Measurements from ENCODE around the gene KDM4C. TPM values are rescaled to one million over a fixed set of nuclear protein-coding genes. Genes with fewer than 3 reads are reported as not detected.

The KDM4C gene
- polyA plus RNA-seq, 1 experiment = 12.1 TPM

DNA sequence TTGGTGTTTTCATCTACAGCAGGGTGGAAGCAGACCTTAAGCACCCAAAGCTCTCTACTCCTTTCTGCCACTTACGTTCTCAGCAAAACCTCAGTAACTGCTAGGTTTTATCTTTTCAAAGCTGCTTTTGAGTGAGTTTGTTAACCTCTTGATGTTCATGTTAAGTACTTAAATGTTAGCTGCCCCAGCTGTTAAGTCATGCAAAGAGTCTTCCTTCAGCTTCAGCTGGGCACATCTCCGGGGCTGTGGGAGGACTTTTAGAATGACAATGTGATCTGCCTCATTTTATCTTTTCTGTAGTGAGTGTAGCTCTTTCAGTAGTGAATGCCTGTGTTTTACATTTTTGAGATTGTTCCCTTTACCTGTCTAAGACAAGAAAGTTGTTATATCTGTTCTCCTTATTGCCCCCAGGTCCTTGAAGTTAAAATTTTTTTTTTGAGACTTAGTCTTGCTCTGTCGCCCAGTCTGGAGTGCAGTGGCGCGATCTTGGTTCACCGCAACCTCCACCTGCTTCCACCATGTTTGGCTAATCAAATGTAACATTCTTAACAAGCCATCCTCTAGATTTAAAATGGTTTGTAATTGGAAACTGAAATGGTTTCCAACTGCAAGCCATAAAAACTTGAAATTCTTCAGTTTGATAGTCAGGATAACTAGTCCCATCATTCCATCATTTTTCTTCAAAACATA lies 19.6 kb downstream of the KDM4C start:
- CTCF ChIA-PET = no interaction called here

DNA sequence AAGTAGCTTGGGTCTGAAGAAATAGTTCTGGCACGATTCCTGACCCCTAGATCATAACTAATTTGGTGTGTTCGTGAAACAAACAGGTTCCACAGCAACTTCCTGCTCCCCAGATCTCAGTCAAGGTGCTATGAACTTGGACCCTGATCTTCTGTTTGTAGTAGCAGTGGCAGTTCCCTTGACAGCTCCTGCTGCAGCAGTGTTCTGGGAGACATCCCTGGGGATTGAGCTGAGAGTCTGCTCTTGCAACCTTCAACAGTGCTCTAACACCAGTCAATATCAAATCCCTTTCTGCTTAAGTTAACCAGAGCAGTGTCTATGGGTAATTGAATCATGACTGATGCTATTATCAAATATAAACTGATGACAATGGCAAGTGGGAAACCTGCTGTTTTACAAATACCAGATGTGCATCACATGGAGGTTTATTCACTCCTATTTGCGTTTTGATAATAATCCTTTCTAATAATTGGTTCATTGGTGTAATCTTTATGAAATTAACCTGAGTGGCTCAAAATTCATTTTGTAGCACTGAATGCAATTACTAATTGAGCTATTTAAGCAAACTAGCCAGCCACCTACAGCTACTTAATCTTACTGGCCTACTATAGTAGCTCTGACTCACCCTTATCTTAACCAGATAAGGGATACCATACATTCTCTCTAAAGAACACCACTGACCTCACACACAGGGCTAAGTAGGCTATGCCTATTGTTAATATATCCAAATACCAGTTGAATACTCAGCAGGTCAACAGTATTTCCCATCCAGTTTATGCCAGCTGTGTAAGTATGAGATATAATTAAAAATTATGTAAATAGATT lies 21.9 kb downstream of the KDM4C start:
- POLR2A ChIA-PET = no interaction called here
- no peak for DNase-seq (ENCODE audit: low read depth, low spot score)
- TF ChIP-seq, protein P1, sequence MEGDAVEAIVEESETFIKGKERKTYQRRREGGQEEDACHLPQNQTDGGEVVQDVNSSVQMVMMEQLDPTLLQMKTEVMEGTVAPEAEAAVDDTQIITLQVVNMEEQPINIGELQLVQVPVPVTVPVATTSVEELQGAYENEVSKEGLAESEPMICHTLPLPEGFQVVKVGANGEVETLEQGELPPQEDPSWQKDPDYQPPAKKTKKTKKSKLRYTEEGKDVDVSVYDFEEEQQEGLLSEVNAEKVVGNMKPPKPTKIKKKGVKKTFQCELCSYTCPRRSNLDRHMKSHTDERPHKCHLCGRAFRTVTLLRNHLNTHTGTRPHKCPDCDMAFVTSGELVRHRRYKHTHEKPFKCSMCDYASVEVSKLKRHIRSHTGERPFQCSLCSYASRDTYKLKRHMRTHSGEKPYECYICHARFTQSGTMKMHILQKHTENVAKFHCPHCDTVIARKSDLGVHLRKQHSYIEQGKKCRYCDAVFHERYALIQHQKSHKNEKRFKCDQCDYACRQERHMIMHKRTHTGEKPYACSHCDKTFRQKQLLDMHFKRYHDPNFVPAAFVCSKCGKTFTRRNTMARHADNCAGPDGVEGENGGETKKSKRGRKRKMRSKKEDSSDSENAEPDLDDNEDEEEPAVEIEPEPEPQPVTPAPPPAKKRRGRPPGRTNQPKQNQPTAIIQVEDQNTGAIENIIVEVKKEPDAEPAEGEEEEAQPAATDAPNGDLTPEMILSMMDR (IDR thresholded peaks at IDR 0.05; ENCODE audit: low read depth, low read length) = no peak
- Histone ChIP-seq H3K4me3 (ENCODE audit: low read depth, low read length) (no peak overlapping the region), H3K27me3 (ENCODE audit: control insufficient read depth, insufficient read depth, low read length) (no peaks in the 10 kb centered on the region), H3K27ac (ENCODE audit: low read depth, low read length) (no peak overlapping the region), H3K9me3 (ENCODE audit: control insufficient read depth, insufficient read depth, low read length) (no peaks in the 10 kb centered on the region)
- CTCF ChIA-PET = interaction anchor here (0.8 to 1.0 kb wide), 2 partner anchors 48 to 426 kb away, joined by 3 read pairs; no protein-coding TSS in a partner anchor

More for the DNA sequence above, 19.6 kb downstream of the KDM4C start:
- H3K27me3 ChIP-seq (ENCODE audit: control insufficient read depth, insufficient read depth, low read length) = no peaks in the 10 kb centered on the region
- no peak overlapping the region for H3K4me3 ChIP-seq (ENCODE audit: low read depth, low read length)
- no peaks in the 10 kb centered on the region for H3K9me3 ChIP-seq (ENCODE audit: control insufficient read depth, insufficient read depth, low read length)
- H3K27ac ChIP-seq (ENCODE audit: low read depth, low read length) = no peak overlapping the region
- TF ChIP-seq, protein P1 (IDR thresholded peaks at IDR 0.05; ENCODE audit: low read depth, low read length) = no peak
- DNase-seq (ENCODE audit: low read depth, low spot score) = no peak
- POLR2A ChIA-PET = no interaction called here

DNA sequence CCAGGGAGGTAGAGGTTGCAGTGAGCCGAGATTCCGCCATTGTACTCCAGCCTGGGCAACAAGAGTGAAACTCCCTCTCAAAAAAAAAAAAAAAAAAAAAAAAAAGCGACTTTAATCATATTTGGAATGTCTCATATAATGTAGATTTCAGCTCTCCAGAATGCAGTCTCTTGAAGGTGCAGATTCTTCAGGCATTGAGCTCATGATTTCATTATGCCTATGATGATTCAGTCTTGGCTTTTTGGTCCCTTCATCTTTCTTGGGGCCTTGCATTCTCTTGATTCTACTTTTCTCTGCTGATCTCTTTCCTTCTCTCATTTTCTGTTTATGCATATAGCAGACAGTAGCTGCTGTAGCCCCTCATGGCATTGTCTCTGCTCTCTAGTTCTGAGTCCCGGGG lies 22.9 kb downstream of the KDM4C start:
- CTCF ChIA-PET = interaction anchor here (0.7 to 0.8 kb wide), 2 partner anchors 47 to 427 kb away, joined by 3 read pairs; no protein-coding TSS in a partner anchor
- POLR2A ChIA-PET = no interaction called here
- peak overlapping the region; percentile 21 for H3K27ac ChIP-seq (ENCODE audit: low read depth, low read length)
- no peak for DNase-seq (ENCODE audit: low read depth, low spot score)
- H3K4me3 ChIP-seq (ENCODE audit: low read depth, low read length) = no peak overlapping the region
- TF ChIP-seq, protein P1 (IDR thresholded peaks at IDR 0.05; ENCODE audit: low read depth, low read length) = no peak
- H3K9me3 ChIP-seq (ENCODE audit: control insufficient read depth, insufficient read depth, low read length) = no peaks in the 10 kb centered on the region
- no peaks in the 10 kb centered on the region for H3K27me3 ChIP-seq (ENCODE audit: control insufficient read depth, insufficient read depth, low read length)

DNA sequence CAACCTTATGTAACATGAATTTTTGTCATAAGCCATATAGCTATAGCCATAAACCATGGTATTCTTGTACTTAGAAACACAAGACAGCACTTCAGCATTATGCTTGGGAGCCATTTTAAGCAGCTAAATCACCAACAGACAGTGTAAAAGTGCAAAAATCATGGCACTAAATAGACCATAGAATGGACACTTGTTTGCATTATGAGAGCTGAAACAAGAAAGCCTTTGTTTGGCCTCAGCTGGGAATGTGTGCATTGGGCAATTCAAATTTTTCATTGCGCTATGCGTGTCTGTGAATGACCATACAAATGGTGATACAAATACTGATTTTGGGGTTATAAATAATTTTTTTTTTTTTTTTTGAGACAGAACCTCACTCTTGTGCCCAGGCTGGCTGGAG lies 23.7 kb downstream of the KDM4C start:
- no peak overlapping the region for H3K27ac ChIP-seq (ENCODE audit: low read depth, low read length)
- ChIA-PET CTCF (no interaction called here), POLR2A (no interaction called here)
- TF ChIP-seq, protein P1 (IDR thresholded peaks at IDR 0.05; ENCODE audit: low read depth, low read length) = no peak
- DNase-seq (ENCODE audit: low read depth, low spot score) = no peak
- H3K27me3 ChIP-seq (ENCODE audit: control insufficient read depth, insufficient read depth, low read length) = no peaks in the 10 kb centered on the region
- no peak overlapping the region for H3K4me3 ChIP-seq (ENCODE audit: low read depth, low read length)
- no peaks in the 10 kb centered on the region for H3K9me3 ChIP-seq (ENCODE audit: control insufficient read depth, insufficient read depth, low read length)

DNA sequence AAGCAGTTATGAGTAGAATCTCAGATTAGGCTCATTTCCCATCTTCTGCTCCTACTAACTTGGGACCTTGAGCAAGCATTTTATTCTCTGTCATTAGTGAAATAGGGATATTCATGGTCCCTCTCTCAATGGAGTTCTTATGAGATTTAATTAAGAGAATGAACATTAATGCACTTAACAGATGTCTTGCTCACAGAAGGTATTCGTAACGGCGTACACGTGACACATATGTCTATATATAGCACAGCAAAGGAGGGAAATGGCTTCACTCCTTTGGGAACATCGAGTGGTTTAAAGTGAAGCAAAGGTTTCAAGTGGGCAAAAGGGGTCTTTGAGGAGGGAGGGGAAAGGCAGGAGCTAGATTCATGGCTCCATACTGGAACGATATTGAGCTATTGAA lies 24.6 kb downstream of the KDM4C start:
- TF ChIP-seq, protein P1 (IDR thresholded peaks at IDR 0.05; ENCODE audit: low read depth, low read length) = no peak
- no peaks in the 10 kb centered on the region for H3K27me3 ChIP-seq (ENCODE audit: control insufficient read depth, insufficient read depth, low read length)
- DNase-seq (ENCODE audit: low read depth, low spot score) = no peak
- H3K9me3 ChIP-seq (ENCODE audit: control insufficient read depth, insufficient read depth, low read length) = no peaks in the 10 kb centered on the region
- H3K27ac ChIP-seq (ENCODE audit: low read depth, low read length) = no peak overlapping the region
- CTCF ChIA-PET = no interaction called here
- POLR2A ChIA-PET = interaction anchor here (0.5 kb wide), 1 partner anchor 14 kb away, joined by 5 read pairs; no protein-coding TSS in a partner anchor
- no peak overlapping the region for H3K4me3 ChIP-seq (ENCODE audit: low read depth, low read length)
